Renal cortex interstitium (tissue), 11 donors: ENCODE measurements around the gene AP5B1. TPM values are rescaled to one million over a fixed set of nuclear protein-coding genes. Genes with fewer than 3 reads are reported as not detected.

Experiments used
- DNase-seq, 11 donors: peaks; one replicate each; pipeline ENCODE4 v3.0.0-alpha.2; 2013; ENCODE audit warnings: low read depth in 9 of 11, low spot score in 4 of 11; ENCODE audit errors: extremely low read depth in 1 of 11
- polyA plus RNA-seq, 3 donors: library from polyadenylated mRNA; unstranded; fragments of 120-200 nt; gene quantifications; one replicate each; pipeline ENCODE4 v1.2.1, GENCODE V29; 2013; ENCODE audit not compliant: insufficient read length in 3 of 3

AP5B1 gene
- polyA plus RNA-seq, 3 donors = 5.7 to 10.3 (median 7.6) TPM

- DNase-seq = no peak
Measured at GRCh38 chr11:65809496-65809895, 28.7 kb upstream of the AP5B1 start.

GRCh38 chr11:65808744-65809341, 28.1 kb upstream of the AP5B1 start:
- DNase-seq = no peak

GRCh38 chr11:65806979-65807378, 26.2 kb upstream of the AP5B1 start:
- no peak for DNase-seq

GRCh38 chr11:65803797-65804492, 23.2 kb upstream of the AP5B1 start:
- DNase-seq = no peak

- no peak for DNase-seq
Measured at GRCh38 chr11:65802841-65803240, 22.1 kb upstream of the AP5B1 start.

- DNase-seq = no peak
Measured at GRCh38 chr11:65801153-65801987, 20.6 kb upstream of the AP5B1 start.

- no peak for DNase-seq
Measured at GRCh38 chr11:65798882-65799281, 18.1 kb upstream of the AP5B1 start.

GRCh38 chr11:65797711-65798110, 16.9 kb upstream of the AP5B1 start:
- DNase-seq = no peak

GRCh38 chr11:65796726-65797601, 16.2 kb upstream of the AP5B1 start:
- no peak for DNase-seq

- no peak for DNase-seq
Measured at GRCh38 chr11:65794570-65795510, 14.1 kb upstream of the AP5B1 start.

- no peak for DNase-seq
Measured at GRCh38 chr11:65793625-65794400, 13.0 kb upstream of the AP5B1 start.

- no peak for DNase-seq
Measured at GRCh38 chr11:65793144-65793581, 12.4 kb upstream of the AP5B1 start.

GRCh38 chr11:65792456-65792855, 11.7 kb upstream of the AP5B1 start:
- no peak for DNase-seq

- no peak for DNase-seq
Measured at GRCh38 chr11:65791719-65792213, 11.0 kb upstream of the AP5B1 start.

- DNase-seq = no peak
Measured at GRCh38 chr11:65790902-65791650, 10.3 kb upstream of the AP5B1 start.

- DNase-seq = no peak
Measured at GRCh38 chr11:65790104-65790901, 9.5 kb upstream of the AP5B1 start.
